T-helper 2 cell treated with Interferon-gamma antibody and Interleukin-4, amounts not matched to agents 5 μg/mL and 100 μg/mL, for 36 hours (primary cell): Measurements from ENCODE around the gene ANKRD29.

ENCODE experiments used
- DNase-seq: peaks from one replicate; pipeline ENCODE4 v3.0.0; 2021; ENCODE audit warnings: low spot score
- H3K27ac Mint-ChIP-seq: one replicate; pipeline ENCODE4 v1.8.0; 2021; ENCODE audit warnings: mild to moderate bottlenecking, mixed read lengths
- H3K27me3 Mint-ChIP-seq: one replicate; pipeline ENCODE4 v1.8.0; 2021; ENCODE audit warnings: low read depth, mixed read lengths
- H3K36me3 Mint-ChIP-seq: one replicate; pipeline ENCODE4 v1.8.0; 2021; ENCODE audit warnings: low read depth, mixed read lengths
- H3K4me1 Mint-ChIP-seq: one replicate; pipeline ENCODE4 v1.8.0; 2021; ENCODE audit warnings: low read depth, mixed read lengths
- H3K4me3 Mint-ChIP-seq: one replicate; pipeline ENCODE4 v1.8.0; 2022; ENCODE audit warnings: mild to moderate bottlenecking, moderate library complexity, mixed read lengths
- H3K9me3 Mint-ChIP-seq: one replicate; pipeline ENCODE4 v1.8.0; 2021; ENCODE audit warnings: mixed read lengths

Gene ANKRD29

GRCh38 chr18:23551978-23552377, 110.7 kb downstream of the ANKRD29 start:
- H3K4me1 Mint-ChIP-seq: peaks cover 2% of the 10 kb centered on the region
- DNase-seq: no peak
- no peak overlapping the region for H3K27ac Mint-ChIP-seq
- H3K4me3 Mint-ChIP-seq: no peak overlapping the region
- H3K27me3 Mint-ChIP-seq: no peaks in the 10 kb centered on the region
- H3K36me3 Mint-ChIP-seq: peaks cover 65% of the 10 kb centered on the region
- H3K9me3 Mint-ChIP-seq: no peaks in the 10 kb centered on the region

GRCh38 chr18:23550898-23551297, 111.8 kb downstream of the ANKRD29 start:
- Mint-ChIP-seq H3K4me3 (no peak overlapping the region), H3K27ac (no peak overlapping the region), H3K27me3 (no peaks in the 10 kb centered on the region), H3K36me3 (peaks cover 66% of the 10 kb centered on the region), H3K4me1 (peaks cover 7% of the 10 kb centered on the region), H3K9me3 (no peaks in the 10 kb centered on the region)
- no peak for DNase-seq
